H1 (cell line): Measurements from ENCODE around the gene OXNAD1. TPM values are rescaled to one million over a fixed set of nuclear protein-coding genes. Genes with fewer than 3 reads are reported as not detected.

Experiments
- CTCF ChIA-PET: fragments of 300-600 bp; sonication (Branson Sonifier 250); formaldehyde crosslinking; loops from one replicate; lab custom pipeline; 2021; ENCODE audit not compliant: partially characterized antibody; lab: Charles Lee
- POLR2A ChIA-PET: fragments of 300-600 bp; sonication (Branson Sonifier 250); formaldehyde crosslinking; loops from one replicate; lab custom pipeline; 2021; ENCODE audit warnings: inconsistent platforms; ENCODE audit not compliant: partially characterized antibody; lab: Charles Lee
- DNase-seq, 2 experiments: peaks; one replicate each; pipeline versions ENCODE4 v3.0.0 to v3.0.0-alpha.2; 2010 to 2022; ENCODE audit warnings: low spot score in 2 of 2, low read depth in 1 of 2, mixed read lengths in 1 of 2
- FAIRE-seq: peaks from 2 replicates; lab custom pipeline; 2011; peaks lifted over from hg19 to GRCh38; lab: Jason Lieb, UNC
- H2AFZ ChIP-seq: 2 replicates; pipeline ENCODE4 v1.8.1; 2012; ENCODE audit warnings: low read length, inconsistent platforms
- H2AK5ac ChIP-seq: 2 replicates; pipeline ENCODE4 v1.6.1; 2013; ENCODE audit warnings: low read depth, low read length
- H2BK120ac ChIP-seq: replicated peaks from 2 replicates; pipeline ENCODE3; 2013; ENCODE audit warnings: low read depth, low read length, inconsistent platforms
- H2BK12ac ChIP-seq: 2 replicates; pipeline ENCODE4 v1.6.1; 2013; ENCODE audit warnings: low read depth, low read length
- H2BK15ac ChIP-seq: 2 replicates; pipeline ENCODE4 v1.6.1; 2013; ENCODE audit warnings: low read length
- H2BK20ac ChIP-seq: 2 replicates; pipeline ENCODE4 v1.6.1; 2013; ENCODE audit warnings: low read length
- H2BK5ac ChIP-seq: 2 replicates; pipeline ENCODE4 v1.6.1; 2013; ENCODE audit warnings: low read depth, low read length
- H3K14ac ChIP-seq: 2 replicates; pipeline ENCODE4 v1.6.1; 2013; ENCODE audit warnings: inconsistent platforms; ENCODE audit not compliant: insufficient read length
- H3K18ac ChIP-seq: 2 replicates; pipeline ENCODE4 v1.6.1; 2013; ENCODE audit warnings: low read length; ENCODE audit errors: extremely low read depth
- H3K23ac ChIP-seq: 2 replicates; pipeline ENCODE4 v1.6.1; 2013; ENCODE audit warnings: inconsistent platforms; ENCODE audit not compliant: insufficient read length
- H3K23me2 ChIP-seq: 2 replicates; pipeline ENCODE4 v1.6.1; 2013; ENCODE audit warnings: low read depth, low read length
- H3K27ac ChIP-seq: 2 replicates; pipeline ENCODE4 v1.6.1; 2011; ENCODE audit warnings: low read depth, low read length, inconsistent platforms
- H3K27me3 ChIP-seq, 4 experiments: replicated peaks in 1 of 4; 1 replicate in 1 of 4; 2 replicates in 3 of 4; pipeline versions ENCODE4 v1.6.1 to v1.8.1; 2011 to 2013; ENCODE audit warnings: low read length in 3 of 4, mild to moderate bottlenecking in 3 of 4, inconsistent platforms in 2 of 4, mixed read lengths in 2 of 4, moderate library complexity in 1 of 4; ENCODE audit not compliant: control insufficient read depth in 3 of 4, insufficient read depth in 3 of 4; ENCODE audit errors: extremely low read depth in 1 of 4
- H3K36me3 ChIP-seq, 4 experiments: 2 replicates each; pipeline versions ENCODE4 v1.6.1 to v1.8.1; 2011 to 2013; ENCODE audit warnings: mild to moderate bottlenecking in 4 of 4, low read length in 3 of 4, moderate library complexity in 2 of 4, control low read depth in 1 of 4, inconsistent platforms in 1 of 4; ENCODE audit not compliant: insufficient read depth in 4 of 4, control insufficient read depth in 2 of 4
- H3K4ac ChIP-seq: replicated peaks from 2 replicates; pipeline ENCODE3; 2013; ENCODE audit warnings: low read length, low read depth, mixed read lengths, inconsistent platforms; ENCODE audit not compliant: insufficient read length
- H3K4me1 ChIP-seq, 4 experiments: replicated peaks in 1 of 4; 1 replicate in 1 of 4; 2 replicates in 3 of 4; pipeline versions ENCODE4 v1.6.1 to v1.8.1; 2011 to 2013; ENCODE audit warnings: low read length in 3 of 4, inconsistent platforms in 2 of 4, mixed read lengths in 1 of 4; ENCODE audit not compliant: insufficient read depth in 4 of 4, control insufficient read depth in 3 of 4
- H3K4me2 ChIP-seq, 2 experiments: 2 replicates each; pipeline versions ENCODE4 v1.6.1 to v1.8.1; 2011 to 2013; ENCODE audit warnings: low read depth in 2 of 2, low read length in 2 of 2, control low read depth in 1 of 2, inconsistent platforms in 1 of 2, mild to moderate bottlenecking in 1 of 2; ENCODE audit not compliant: insufficient read depth in 1 of 2
- H3K4me3 ChIP-seq, 4 experiments: fragments of 200-600, 300-600 bp in 1 of 4; sonication (generic), shearing (Covaris generic), sonication (Bioruptor Twin) in 1 of 4; 2 replicates each; pipeline versions ENCODE4 v1.5.1 to v1.8.1; 2011 to 2016; ENCODE audit warnings: low read length in 4 of 4, low read depth in 3 of 4, control low read depth in 2 of 4, inconsistent platforms in 2 of 4, mild to moderate bottlenecking in 2 of 4, mixed read lengths in 1 of 4, moderate library complexity in 1 of 4; ENCODE audit not compliant: insufficient read depth in 2 of 4; ENCODE audit errors: extremely low read depth in 1 of 4
- H3K56ac ChIP-seq: replicated peaks from 2 replicates; pipeline ENCODE3; 2013; ENCODE audit warnings: low read depth, mild to moderate bottlenecking, mixed read lengths, low read length, inconsistent platforms; ENCODE audit not compliant: insufficient read length
- H3K79me1 ChIP-seq: 2 replicates; pipeline ENCODE4 v1.6.1; 2013; ENCODE audit warnings: low read depth, low read length, control low read depth
- H3K79me2 ChIP-seq, 2 experiments: 2 replicates each; pipeline versions ENCODE4 v1.6.1 to v1.8.1; 2012 to 2013; ENCODE audit warnings: low read length in 2 of 2, mild to moderate bottlenecking in 2 of 2, inconsistent platforms in 1 of 2; ENCODE audit not compliant: insufficient read depth in 2 of 2, control insufficient read depth in 1 of 2
- H3K9ac ChIP-seq, 4 experiments: replicated peaks in 1 of 4; 1 replicate in 1 of 4; 2 replicates in 3 of 4; pipeline versions ENCODE4 v1.6.1 to v1.8.1; 2011 to 2013; ENCODE audit warnings: low read depth in 3 of 4, low read length in 3 of 4, control low read depth in 2 of 4, mild to moderate bottlenecking in 2 of 4, moderate library complexity in 2 of 4, inconsistent platforms in 1 of 4; ENCODE audit errors: extremely low read depth in 1 of 4
- H3K9me3 ChIP-seq, 2 experiments: 2 replicates each; pipeline versions ENCODE4 v1.6.1 to v1.8.1; 2012 to 2013; ENCODE audit warnings: mild to moderate bottlenecking in 2 of 2, moderate library complexity in 2 of 2, control low read depth in 1 of 2, inconsistent platforms in 1 of 2, low read depth in 1 of 2, low read length in 1 of 2, mixed read lengths in 1 of 2; ENCODE audit not compliant: insufficient read depth in 2 of 2
- H4K20me1 ChIP-seq, 2 experiments: replicated peaks in 1 of 2; 2 replicates each; pipeline versions ENCODE3 to v1.8.1; 2011 to 2013; ENCODE audit warnings: inconsistent platforms in 2 of 2, low read length in 2 of 2, mild to moderate bottlenecking in 1 of 2; ENCODE audit not compliant: insufficient read depth in 2 of 2, control insufficient read depth in 1 of 2
- H4K5ac ChIP-seq: 2 replicates; pipeline ENCODE4 v1.6.1; 2013; ENCODE audit warnings: low read length, low read depth, mixed read lengths, inconsistent platforms; ENCODE audit not compliant: insufficient read length
- H4K8ac ChIP-seq: 2 replicates; pipeline ENCODE4 v1.8.0; 2013; ENCODE audit warnings: mild to moderate bottlenecking, moderate library complexity, low read length, inconsistent platforms; ENCODE audit not compliant: insufficient read depth; ENCODE audit errors: extremely low read depth
- H4K91ac ChIP-seq: replicated peaks from 2 replicates; pipeline ENCODE3; 2013; ENCODE audit warnings: low read length, mixed read lengths, inconsistent platforms; ENCODE audit not compliant: insufficient read length
- BRCA1 ChIP-seq: IDR thresholded peaks from 2 replicates; pipeline ENCODE4 v1.6.1; 2012; ENCODE audit warnings: low read depth, low read length, improper control_type of control experiment
- CHD1 ChIP-seq: IDR thresholded peaks from 2 replicates; pipeline ENCODE4 v1.6.1; 2012; ENCODE audit warnings: low read depth, low read length, improper control_type of control experiment
- CREB1 ChIP-seq: IDR thresholded peaks from 2 replicates; pipeline ENCODE4 v1.6.1; 2012; ENCODE audit warnings: inconsistent platforms
- HDAC6 ChIP-seq: IDR thresholded peaks from one replicate; pipeline ENCODE4 v1.7.1; 2012; ENCODE audit warnings: low read depth, mild to moderate bottlenecking, inconsistent platforms, low read length, moderate library complexity
- JUN ChIP-seq: IDR thresholded peaks from 2 replicates; pipeline ENCODE4 v1.6.1; 2011; ENCODE audit warnings: low read depth, mild to moderate bottlenecking, improper control_type of control experiment, low read length
- MAFK ChIP-seq: IDR thresholded peaks from 2 replicates; pipeline ENCODE4 v1.6.1; 2012; ENCODE audit warnings: low read depth, mild to moderate bottlenecking, improper control_type of control experiment, low read length
- SIRT6 ChIP-seq: IDR thresholded peaks from one replicate; pipeline ENCODE4 v1.7.1; 2012; ENCODE audit warnings: low read length, inconsistent platforms
- SP4 ChIP-seq: IDR thresholded peaks from 2 replicates; pipeline ENCODE4 v1.6.1; 2012; ENCODE audit warnings: low read length, inconsistent platforms
- TAF1 ChIP-seq: IDR thresholded peaks from 2 replicates; pipeline ENCODE4 v1.6.1; 2011; ENCODE audit warnings: mild to moderate bottlenecking, low read depth, low read length
- USF2 ChIP-seq: IDR thresholded peaks from 2 replicates; pipeline ENCODE4 v1.6.1; 2011; ENCODE audit warnings: low read length, improper control_type of control experiment
- WGBS, 2 experiments: shearing (Covaris generic) in 1 of 2; methylation state at CpG; one replicate each; pipeline versions ENCODE4 v1.1.6 to v1.1.7; 2013 to 2015; ENCODE audit warnings: low lambda C conversion rate in 2 of 2, mixed read lengths in 2 of 2, inconsistent platforms in 1 of 2, low coverage in 1 of 2, missing lambda C conversion rate in 1 of 2; ENCODE audit not compliant: insufficient replicate concordance in 2 of 2, insufficient coverage in 1 of 2, insufficient read length in 1 of 2; ENCODE audit errors: extremely low coverage in 1 of 2, missing lambda C conversion rate in 1 of 2; 5-methylcytosine and 5-hydroxymethylcytosine counted together
- polyA plus RNA-seq, 7 experiments: library from polyadenylated mRNA; depleted of rRNA in 3 of 7; stranded (reverse) in 5 of 7; unstranded in 2 of 7; fragments of >200 nt in 5 of 7; fragments of 200-250 nt in 2 of 7; gene quantifications; 1 replicate in 5 of 7; 2 replicates in 1 of 7; 4 replicates in 1 of 7; pipeline versions ENCODE4 v1.2.1 to v1.2.3, GENCODE V29; 2011 to 2013; ENCODE audit warnings: missing spikeins in 2 of 7, mixed read lengths in 2 of 7
- total RNA-seq: library from RNA; stranded (reverse); fragmentation: NEBNext Ultra II Directional; extraction: Animal tissue kit (Norgen Biotek cat#: 25700); gene quantifications from 2 replicates; pipeline ENCODE4 v1.2.1, GENCODE V29; 2021

Gene OXNAD1
- total and polyA plus RNA-seq, 2 of the 8 experiments (the other 6 are each of a cell fraction or from before 2014, with no cell fraction given), result 14.9 to 24.8 TPM

- ChIA-PET CTCF (interaction anchor here (0.8 to 2.1 kb wide), 5 partner anchors 8 to 605 kb away, joined by 3 to 6 read pairs (median 4); no protein-coding TSS in a partner anchor), POLR2A (interaction anchor here (0.6 to 2.7 kb wide), 2 partner anchors 9 kb away, joined by 3 to 10 read pairs; partner anchors contain the start of genes DPH3 and OXNAD1)
- Histone ChIP-seq H3K36me3 (peaks cover 0 to 13% (median 3%) of the 10 kb centered on the region in 4 experiments; a peak in 5 of 8 replicates), H3K23ac (no peak overlapping the region), H2BK12ac (no peak overlapping the region), H3K9ac (no peak overlapping the region), H4K91ac (no peak overlapping the region), H3K9me3 (no peaks in the 10 kb centered on the region), H3K4me3 (no peak overlapping the region), H2AFZ (no peak overlapping the region), H3K23me2 (no peaks in the 10 kb centered on the region), H2AK5ac (no peak overlapping the region), H3K27ac (no peak overlapping the region), H2BK120ac (no peak overlapping the region), H4K8ac (no peak overlapping the region), H3K4ac (no peak overlapping the region), H3K4me1 (no peaks in the 10 kb centered on the region), H3K4me2 (no peak overlapping the region), H4K5ac (no peak overlapping the region), H2BK5ac (no peak overlapping the region), H3K56ac (no peak overlapping the region), H3K18ac (no peak overlapping the region), H3K79me2 (no peaks in the 10 kb centered on the region), H4K20me1 (no peaks in the 10 kb centered on the region), H2BK20ac (no peak overlapping the region), H2BK15ac (no peak overlapping the region), H3K27me3 (no peaks in the 10 kb centered on the region), H3K14ac (no peak overlapping the region), H3K79me1 (no peaks in the 10 kb centered on the region)
- WGBS, 2 experiments, result 72% methylated on average over 5 of the region's 5 CpGs; no CpG with 5 or more reads in 1 of the 2 experiments
- FAIRE-seq (no peak), DNase-seq (no peak)
- TF ChIP-seq TAF1, result no peak
- TF ChIP-seq CHD1, result no peak
- no peak for TF ChIP-seq BRCA1
- TF ChIP-seq HDAC6, result no peak
- TF ChIP-seq CREB1, result no peak
- TF ChIP-seq SIRT6, result no peak
- TF ChIP-seq JUN, result no peak
- TF ChIP-seq USF2, result no peak
- TF ChIP-seq MAFK, result no peak
- no peak for TF ChIP-seq SP4
These were observed 9.3 kb upstream of the OXNAD1 start for GRCh38 chr3:16255726-16256125.
